Mesenchymal stem cell (in vitro differentiated cells and primary cell): ENCODE measurements around the gene ANKS4B.
"Not testable (repeated sequence)": the region's sequence is repeated elsewhere in the genome, so short reads cannot be mapped to it uniquely, and the experiment has no call there.

ENCODE experiments used
- DNase-seq: peaks from one replicate; pipeline ENCODE4 v3.0.0-alpha.2; 2013
- H2AFZ ChIP-seq: one replicate; pipeline ENCODE4 v1.6.1; 2013; ENCODE audit warnings: low read depth, mild to moderate bottlenecking, control low read depth, inconsistent platforms, low read length, moderate library complexity
- H2AK5ac ChIP-seq: 2 replicates; pipeline ENCODE4 v1.6.1; 2013; ENCODE audit warnings: low read length, moderate library complexity, mild to moderate bottlenecking, inconsistent platforms; ENCODE audit not compliant: severe bottlenecking
- H2BK120ac ChIP-seq: one replicate; pipeline ENCODE4 v1.6.1; 2013; ENCODE audit warnings: low read depth, mild to moderate bottlenecking, inconsistent platforms, low read length, moderate library complexity
- H2BK12ac ChIP-seq, 2 experiments: one replicate each; pipeline ENCODE4 v1.6.1; 2013; ENCODE audit warnings: inconsistent platforms in 2 of 2, low read length in 2 of 2, mild to moderate bottlenecking in 2 of 2, moderate library complexity in 2 of 2, control low read depth in 1 of 2
- H2BK15ac ChIP-seq: one replicate; pipeline ENCODE4 v1.6.1; 2013; ENCODE audit warnings: mild to moderate bottlenecking, low read depth, inconsistent platforms; ENCODE audit not compliant: poor library complexity, severe bottlenecking
- H2BK5ac ChIP-seq: 2 replicates; pipeline ENCODE4 v1.6.1; 2013; ENCODE audit warnings: low read depth, mild to moderate bottlenecking, low read length, control low read depth, inconsistent platforms; ENCODE audit not compliant: poor library complexity, severe bottlenecking
- H3K14ac ChIP-seq, 2 experiments: one replicate each; pipeline ENCODE4 v1.6.1; 2013; ENCODE audit warnings: inconsistent platforms in 2 of 2, low read length in 2 of 2, control low read depth in 1 of 2, mild to moderate bottlenecking in 1 of 2, moderate library complexity in 1 of 2
- H3K18ac ChIP-seq, 2 experiments: one replicate each; pipeline ENCODE4 v1.6.1; 2013; ENCODE audit warnings: inconsistent platforms in 2 of 2, low read length in 2 of 2, control low read depth in 1 of 2, low read depth in 1 of 2, mild to moderate bottlenecking in 1 of 2
- H3K23ac ChIP-seq, 2 experiments: one replicate each; pipeline ENCODE4 v1.6.1; 2013; ENCODE audit warnings: inconsistent platforms in 2 of 2, low read length in 2 of 2, mild to moderate bottlenecking in 2 of 2, moderate library complexity in 2 of 2, control low read depth in 1 of 2
- H3K27ac ChIP-seq: 2 replicates; pipeline ENCODE4 v1.5.1; 2013; ENCODE audit warnings: mild to moderate bottlenecking, moderate library complexity, low read length, control low read depth, inconsistent platforms; ENCODE audit not compliant: poor library complexity, severe bottlenecking
- H3K27me3 ChIP-seq, 2 experiments: 2 replicates each; pipeline versions ENCODE4 v1.6.1 to v1.7.0; 2013; ENCODE audit warnings: low read length in 2 of 2, mild to moderate bottlenecking in 2 of 2, moderate library complexity in 2 of 2, control low read depth in 1 of 2, inconsistent platforms in 1 of 2; ENCODE audit not compliant: control insufficient read depth in 1 of 2, insufficient read depth in 1 of 2
- H3K36me3 ChIP-seq, 2 experiments: 2 replicates each; pipeline versions ENCODE4 v1.6.1 to v1.7.0; 2013; ENCODE audit warnings: low read length in 2 of 2, control low read depth in 1 of 2, inconsistent platforms in 1 of 2, low read depth in 1 of 2, mild to moderate bottlenecking in 1 of 2; ENCODE audit not compliant: insufficient read depth in 2 of 2, control insufficient read depth in 1 of 2
- H3K4ac ChIP-seq, 2 experiments: one replicate each; pipeline ENCODE4 v1.6.1; 2013; ENCODE audit warnings: inconsistent platforms in 2 of 2, low read length in 2 of 2, mild to moderate bottlenecking in 2 of 2, moderate library complexity in 2 of 2, control low read depth in 1 of 2, low read depth in 1 of 2
- H3K4me1 ChIP-seq: 2 replicates; pipeline ENCODE4 v1.6.1; 2013; ENCODE audit warnings: low read depth, low read length, control low read depth; ENCODE audit not compliant: control insufficient read depth, insufficient read depth
- H3K4me2 ChIP-seq: 2 replicates; pipeline ENCODE4 v1.6.1; 2013; ENCODE audit warnings: low read length, mild to moderate bottlenecking, inconsistent platforms; ENCODE audit not compliant: poor library complexity, severe bottlenecking
- H3K4me3 ChIP-seq, 2 experiments: 2 replicates each; pipeline versions ENCODE4 v1.5.1 to v1.7.0; 2013; ENCODE audit warnings: low read length in 2 of 2, mild to moderate bottlenecking in 2 of 2, control low read depth in 1 of 2, low read depth in 1 of 2; ENCODE audit not compliant: insufficient read depth in 1 of 2
- H3K79me1 ChIP-seq: replicated peaks from 2 replicates; pipeline ENCODE4 v1.6.1; 2013; ENCODE audit warnings: mild to moderate bottlenecking, control low read depth, low read length, inconsistent platforms; ENCODE audit not compliant: poor library complexity, severe bottlenecking
- H3K9ac ChIP-seq: 2 replicates; pipeline ENCODE4 v1.7.0; 2013; ENCODE audit warnings: mild to moderate bottlenecking, low read length, moderate library complexity
- H3K9me3 ChIP-seq: 2 replicates; pipeline ENCODE4 v1.7.0; 2013; ENCODE audit warnings: mild to moderate bottlenecking, low read length; ENCODE audit not compliant: control insufficient read depth
- H4K8ac ChIP-seq: one replicate; pipeline ENCODE4 v1.6.1; 2013; ENCODE audit warnings: inconsistent platforms, mild to moderate bottlenecking, low read length, moderate library complexity
- H4K91ac ChIP-seq: one replicate; pipeline ENCODE4 v1.6.1; 2013; ENCODE audit warnings: mild to moderate bottlenecking, low read length, inconsistent platforms
- WGBS: methylation state at CpG from one replicate; pipeline ENCODE4 v1.1.7; 2013; ENCODE audit warnings: mixed read lengths; 5-methylcytosine and 5-hydroxymethylcytosine counted together

The ANKS4B gene

GRCh38 chr16:21192991-21193390, 40.5 kb upstream of the ANKS4B start:
- Histone ChIP-seq H3K4ac (no peak overlapping the region), H3K4me2 (no peak overlapping the region), H3K27ac (no peak overlapping the region), H3K18ac (no peak overlapping the region), H3K79me1 (no peaks in the 10 kb centered on the region), H2AK5ac (no peak overlapping the region), H2BK120ac (no peak overlapping the region), H3K27me3 (peaks cover 3 to 20% of the 10 kb centered on the region in 2 experiments), H2BK12ac (no peak overlapping the region), H3K4me3 (no peak overlapping the region), H4K91ac (no peak overlapping the region), H2AFZ (no peak overlapping the region), H3K9me3 (no peaks in the 10 kb centered on the region), H4K8ac (no peak overlapping the region), H2BK5ac (no peak overlapping the region), H2BK15ac (no peak overlapping the region), H3K23ac (no peak overlapping the region), H3K36me3 (no peaks in the 10 kb centered on the region), H3K9ac (no peak overlapping the region), H3K4me1 (peaks cover 5% of the 10 kb centered on the region), H3K14ac (no peak overlapping the region)
- no peak for DNase-seq
- 67% methylated on average over 1 of the region's 1 CpG for WGBS

DNA sequence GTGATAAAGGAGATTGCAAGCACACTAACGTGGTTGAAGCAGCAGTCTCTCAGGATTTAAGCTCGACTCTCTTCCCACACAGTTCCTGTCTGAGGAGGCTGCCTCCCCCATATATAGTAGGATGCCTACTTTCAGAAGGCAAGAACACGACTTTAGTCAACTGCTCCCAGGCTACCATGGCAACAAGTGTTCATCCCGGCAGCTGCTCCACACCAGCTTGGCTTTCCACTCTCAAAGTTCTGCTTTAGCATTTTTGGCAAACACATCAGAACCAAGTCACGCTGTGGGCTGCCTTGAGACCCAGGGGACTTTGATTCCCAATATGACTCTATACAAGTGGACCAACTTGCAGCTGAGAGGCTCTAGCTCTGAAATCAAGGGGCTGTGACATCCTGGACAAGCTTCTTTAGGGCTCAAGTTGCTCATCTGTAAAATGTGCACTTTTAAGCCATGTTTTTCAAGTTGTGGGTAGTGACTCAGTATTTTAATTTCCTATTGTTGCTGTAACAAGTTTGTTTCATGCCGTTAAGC, 38.7 kb upstream of the ANKS4B start:
- no peak overlapping the region for H3K18ac ChIP-seq
- no peak overlapping the region for H3K4ac ChIP-seq
- peaks cover 11 to 32% of the 10 kb centered on the region in 2 experiments for H3K27me3 ChIP-seq
- H3K14ac ChIP-seq, result no peak overlapping the region
- H4K8ac ChIP-seq, result no peak overlapping the region
- H2BK15ac ChIP-seq, result no peak overlapping the region
- no peak overlapping the region for H2BK5ac ChIP-seq
- no peak overlapping the region for H2AFZ ChIP-seq
- peaks cover 2% of the 10 kb centered on the region for H3K4me1 ChIP-seq
- no peak overlapping the region for H4K91ac ChIP-seq
- no peaks in the 10 kb centered on the region for H3K36me3 ChIP-seq
- no peaks in the 10 kb centered on the region for H3K79me1 ChIP-seq
- no peak overlapping the region for H3K23ac ChIP-seq
- WGBS, result 79% methylated on average over 6 of the region's 6 CpGs
- no peak for DNase-seq
- H3K9ac ChIP-seq, result no peak overlapping the region
- H3K9me3 ChIP-seq, result no peaks in the 10 kb centered on the region
- H2BK120ac ChIP-seq, result no peak overlapping the region
- H2BK12ac ChIP-seq, result no peak overlapping the region
- H3K4me2 ChIP-seq, result no peak overlapping the region
- H2AK5ac ChIP-seq, result no peak overlapping the region
- H3K27ac ChIP-seq, result no peak overlapping the region
- H3K4me3 ChIP-seq, result no peak overlapping the region

DNA sequence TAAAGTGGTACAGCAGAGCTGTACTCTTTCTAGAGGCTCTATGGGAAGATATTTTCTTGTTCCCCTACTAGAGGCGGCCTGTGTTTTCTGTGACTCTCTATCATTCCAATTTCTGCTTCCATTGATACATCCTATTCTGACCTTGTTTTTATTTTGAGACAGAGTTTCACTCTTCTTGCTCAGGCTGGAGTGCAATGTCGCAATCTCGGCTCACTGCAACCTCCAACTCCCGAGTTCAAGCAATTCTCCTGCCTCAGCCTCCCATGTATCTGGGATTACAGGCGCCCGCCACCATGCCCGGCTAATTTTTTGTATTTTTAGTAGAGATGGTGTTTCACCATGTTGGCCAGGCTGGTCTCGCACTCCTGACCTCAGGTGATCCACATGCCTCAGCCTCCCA, 38.2 kb upstream of the ANKS4B start:
- H4K8ac ChIP-seq, H4K91ac ChIP-seq, H3K36me3 ChIP-seq, H3K79me1 ChIP-seq, H3K4me3 ChIP-seq, H3K18ac ChIP-seq, H2BK12ac ChIP-seq, H2BK120ac ChIP-seq, H3K14ac ChIP-seq, H2AFZ ChIP-seq, H2BK15ac ChIP-seq, H3K4ac ChIP-seq, H3K9ac ChIP-seq, DNase-seq, H2AK5ac ChIP-seq, H3K4me1 ChIP-seq, H3K27ac ChIP-seq, H3K9me3 ChIP-seq, H3K4me2 ChIP-seq, H3K23ac ChIP-seq, H2BK5ac ChIP-seq: not testable (repeated sequence)
- 92% methylated on average over 8 of the region's 8 CpGs for WGBS
- H3K27me3 ChIP-seq, result peaks cover 15 to 35% of the 10 kb centered on the region in 2 experiments

- DNase-seq, result no peak
- no peaks in the 10 kb centered on the region for H3K36me3 ChIP-seq
- H3K9ac ChIP-seq, result no peak overlapping the region
- no peak overlapping the region for H3K18ac ChIP-seq
- WGBS, result 100% methylated on average over 1 of the region's 1 CpG
- no peak overlapping the region for H2BK120ac ChIP-seq
- no peak overlapping the region for H3K4me2 ChIP-seq
- no peak overlapping the region for H2AFZ ChIP-seq
- no peak overlapping the region for H4K8ac ChIP-seq
- H3K4me3 ChIP-seq, result no peak overlapping the region
- no peak overlapping the region for H4K91ac ChIP-seq
- H3K14ac ChIP-seq, result no peak overlapping the region
- H2AK5ac ChIP-seq, result no peak overlapping the region
- peaks cover 2% of the 10 kb centered on the region for H3K4me1 ChIP-seq
- no peak overlapping the region for H3K23ac ChIP-seq
- H3K27ac ChIP-seq, result no peak overlapping the region
- no peak overlapping the region for H3K4ac ChIP-seq
- no peaks in the 10 kb centered on the region for H3K9me3 ChIP-seq
- H2BK5ac ChIP-seq, result no peak overlapping the region
- H2BK12ac ChIP-seq, result no peak overlapping the region
- no peaks in the 10 kb centered on the region for H3K79me1 ChIP-seq
- no peak overlapping the region for H2BK15ac ChIP-seq
- H3K27me3 ChIP-seq, result peaks cover 32 to 51% of the 10 kb centered on the region in 2 experiments
Observed at GRCh38 chr16:21197112-21197511, 36.4 kb upstream of the ANKS4B start.
